Mononuclear cell (primary cell): ENCODE data around the gene SLC31A2. TPM values are rescaled to one million over a fixed set of nuclear protein-coding genes. Genes with fewer than 3 reads are reported as not detected.
"Not testable (repeated sequence)": the region's sequence is repeated elsewhere in the genome, so short reads cannot be mapped to it uniquely, and the experiment has no call there.

Experiments
- H3K27me3 ChIP-seq: 2 replicates; pipeline ENCODE4 v1.6.0; 2011; ENCODE audit warnings: low read length, control low read depth; ENCODE audit not compliant: insufficient read depth
- H3K4me1 ChIP-seq: 2 replicates; pipeline ENCODE4 v1.5.1; 2011; ENCODE audit warnings: mild to moderate bottlenecking, low read length, control low read depth; ENCODE audit not compliant: insufficient read depth
- H3K4me3 ChIP-seq: 2 replicates; pipeline ENCODE4 v1.5.1; 2011; ENCODE audit warnings: mild to moderate bottlenecking, low read length, moderate library complexity
- H3K9me3 ChIP-seq: 2 replicates; pipeline ENCODE4 v1.5.1; 2011; ENCODE audit warnings: low read depth, mild to moderate bottlenecking, control low read depth, low read length
- total RNA-seq: library from RNA; depleted of rRNA; stranded (reverse); fragments of >200 nt; gene quantifications from one replicate; pipeline ENCODE4 v1.2.3, GENCODE V29; 2012

The SLC31A2 gene
- 38.8 TPM for total RNA-seq

- Histone ChIP-seq H3K4me3 (peak within 1 kb of the TSS; percentile 88), H3K27me3 (peaks cover 3% of the 10 kb centered on the region), H3K9me3 (no peaks in the 10 kb centered on the region), H3K4me1 (peaks cover 62% of the 10 kb centered on the region)
Observed at GRCh38 chr9:113150670-113151611, at the start of gene SLC31A2. SLC31A2 (plus strand) TSS chr9:113151007; CDS start chr9:113151075, 68 bp downstream.

GRCh38 chr9:113105345-113105744, 45.5 kb upstream of the SLC31A2 start:
- H3K27me3 ChIP-seq, H3K4me3 ChIP-seq, H3K9me3 ChIP-seq, H3K4me1 ChIP-seq: not testable (repeated sequence)

GRCh38 chr9:113111065-113111951, 39.5 kb upstream of the SLC31A2 start:
- H3K4me1 ChIP-seq, H3K27me3 ChIP-seq, H3K9me3 ChIP-seq, H3K4me3 ChIP-seq: not testable (repeated sequence)

- H3K9me3 ChIP-seq, H3K4me3 ChIP-seq, H3K4me1 ChIP-seq, H3K27me3 ChIP-seq: not testable (repeated sequence)
Observed at GRCh38 chr9:113112706-113113510, 37.9 kb upstream of the SLC31A2 start.

GRCh38 chr9:113118829-113119228, 32.0 kb upstream of the SLC31A2 start:
- not testable (repeated sequence) for H3K4me1 ChIP-seq, H3K4me3 ChIP-seq, H3K27me3 ChIP-seq, H3K9me3 ChIP-seq

GRCh38 chr9:113125386-113126035, 25.3 kb upstream of the SLC31A2 start:
- Histone ChIP-seq H3K9me3 (no peaks in the 10 kb centered on the region), H3K4me1 (peaks cover 11% of the 10 kb centered on the region), H3K4me3 (no peak overlapping the region), H3K27me3 (peaks cover 9% of the 10 kb centered on the region)

- Histone ChIP-seq H3K4me3 (no peak overlapping the region), H3K4me1 (peaks cover 11% of the 10 kb centered on the region), H3K27me3 (peaks cover 12% of the 10 kb centered on the region), H3K9me3 (no peaks in the 10 kb centered on the region)
Observed at GRCh38 chr9:113129466-113129865, 21.3 kb upstream of the SLC31A2 start.

GRCh38 chr9:113129884-113130283, 20.9 kb upstream of the SLC31A2 start:
- no peak overlapping the region for H3K4me3 ChIP-seq
- peaks cover 12% of the 10 kb centered on the region for H3K27me3 ChIP-seq
- H3K4me1 ChIP-seq = peaks cover 9% of the 10 kb centered on the region
- no peaks in the 10 kb centered on the region for H3K9me3 ChIP-seq

GRCh38 chr9:113131689-113132151, 19.1 kb upstream of the SLC31A2 start:
- H3K9me3 ChIP-seq = no peaks in the 10 kb centered on the region
- no peak overlapping the region for H3K4me3 ChIP-seq
- H3K4me1 ChIP-seq = no peaks in the 10 kb centered on the region
- peaks cover 12% of the 10 kb centered on the region for H3K27me3 ChIP-seq

- H3K4me1 ChIP-seq = no peaks in the 10 kb centered on the region
- no peaks in the 10 kb centered on the region for H3K9me3 ChIP-seq
- H3K4me3 ChIP-seq = no peak overlapping the region
- no peaks in the 10 kb centered on the region for H3K27me3 ChIP-seq
Observed at GRCh38 chr9:113137196-113138168, 13.3 kb upstream of the SLC31A2 start.

GRCh38 chr9:113138760-113139159, 12.0 kb upstream of the SLC31A2 start:
- H3K4me3 ChIP-seq = no peak overlapping the region
- no peaks in the 10 kb centered on the region for H3K4me1 ChIP-seq
- H3K27me3 ChIP-seq = peaks cover 2% of the 10 kb centered on the region
- no peaks in the 10 kb centered on the region for H3K9me3 ChIP-seq

- H3K4me3 ChIP-seq = no peak overlapping the region
- peaks cover 2% of the 10 kb centered on the region for H3K27me3 ChIP-seq
Observed at GRCh38 chr9:113139225-113139829, 11.5 kb upstream of the SLC31A2 start.

GRCh38 chr9:113139953-113140352, 10.9 kb upstream of the SLC31A2 start:
- Histone ChIP-seq H3K4me1 (no peaks in the 10 kb centered on the region), H3K27me3 (peaks cover 2% of the 10 kb centered on the region), H3K4me3 (no peak overlapping the region), H3K9me3 (no peaks in the 10 kb centered on the region)

More at GRCh38 chr9:113139225-113139829, 11.5 kb upstream of the SLC31A2 start:
- H3K4me1 ChIP-seq = no peaks in the 10 kb centered on the region
- H3K9me3 ChIP-seq = no peaks in the 10 kb centered on the region
